ENCODE measurements around the gene PRR12.
A peak's percentile ranks its signal among the peaks of the same experiment; 100 is the strongest.

PRR12 gene

DNA sequence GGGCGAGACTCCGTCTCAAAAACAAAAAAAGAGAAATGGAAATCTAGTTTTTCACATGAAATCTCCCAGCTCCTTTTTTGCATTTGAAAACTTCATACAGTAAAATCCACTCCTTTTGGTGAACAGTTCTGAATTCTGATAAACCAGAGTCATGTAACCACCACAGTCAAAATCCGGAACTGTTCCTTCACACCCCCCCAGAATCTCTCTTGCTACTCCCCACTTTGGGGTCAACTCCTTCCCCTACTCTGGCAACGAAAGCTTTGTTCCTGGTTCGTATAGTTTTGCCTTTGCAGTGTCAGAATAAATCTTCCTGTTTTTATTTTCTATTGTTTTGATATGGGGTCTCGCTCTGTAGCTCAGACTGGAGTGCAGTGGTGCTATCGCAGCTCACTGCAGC, 39.5 kb upstream of the PRR12 start:
- no peaks in the 10 kb centered on the region for H3K9me3 ChIP-seq (ENCODE audit: low read depth, low read length)
- DNase-seq (ENCODE audit: low read depth, low spot score) = no peak
- peak; percentile 34; the same call in 1 of the 2 replicates for TF ChIP-seq POLR2AphosphoS5 (IDR thresholded peaks at IDR 0.05; ENCODE audit: borderline replicate concordance, low read depth, low read length)
- TF ChIP-seq EZH2 (IDR thresholded peaks at IDR 0.05) = no peak
- H3K4me3 ChIP-seq = no peak overlapping the region
- no peak overlapping the region for H3K9ac ChIP-seq (ENCODE audit: insufficient read length)
- peaks cover 33% of the 10 kb centered on the region for H3K36me3 ChIP-seq (ENCODE audit: insufficient read depth, low read length)
- peak overlapping the region; percentile 20; the same call in 1 of the 2 replicates for H3K27ac ChIP-seq

DNA sequence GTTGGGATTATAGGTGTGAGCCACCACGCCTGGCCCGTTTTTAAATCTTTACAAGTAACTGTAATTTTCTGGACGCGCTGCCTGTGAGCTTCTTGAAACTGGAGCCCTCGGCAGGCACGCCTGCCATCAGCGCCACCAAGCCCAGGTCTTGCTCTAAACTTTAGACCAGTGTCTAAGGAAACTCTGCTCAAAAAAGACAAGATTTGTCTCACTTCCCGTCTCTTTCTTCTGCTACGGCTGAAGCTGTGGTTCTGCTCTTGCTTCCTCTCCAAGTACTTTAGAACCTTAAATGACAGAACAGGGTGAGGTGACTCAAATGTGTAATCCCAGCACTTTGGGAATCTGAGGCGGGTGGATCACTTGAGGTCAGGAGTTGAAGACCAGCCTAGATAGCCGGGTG, 38.2 kb upstream of the PRR12 start:
- Histone ChIP-seq H3K9ac (ENCODE audit: insufficient read length) (no peak overlapping the region), H3K9me3 (ENCODE audit: low read depth, low read length) (no peaks in the 10 kb centered on the region), H3K27ac (peak overlapping the region; percentile 87), H3K36me3 (ENCODE audit: insufficient read depth, low read length) (peaks cover 40% of the 10 kb centered on the region), H3K4me3 (no peak overlapping the region)
- TF ChIP-seq POLR2AphosphoS5 (IDR thresholded peaks at IDR 0.05; ENCODE audit: borderline replicate concordance, low read depth, low read length) = no peak; the same call in 1 of the 2 replicates
- no peak for DNase-seq (ENCODE audit: low read depth, low spot score)

DNA sequence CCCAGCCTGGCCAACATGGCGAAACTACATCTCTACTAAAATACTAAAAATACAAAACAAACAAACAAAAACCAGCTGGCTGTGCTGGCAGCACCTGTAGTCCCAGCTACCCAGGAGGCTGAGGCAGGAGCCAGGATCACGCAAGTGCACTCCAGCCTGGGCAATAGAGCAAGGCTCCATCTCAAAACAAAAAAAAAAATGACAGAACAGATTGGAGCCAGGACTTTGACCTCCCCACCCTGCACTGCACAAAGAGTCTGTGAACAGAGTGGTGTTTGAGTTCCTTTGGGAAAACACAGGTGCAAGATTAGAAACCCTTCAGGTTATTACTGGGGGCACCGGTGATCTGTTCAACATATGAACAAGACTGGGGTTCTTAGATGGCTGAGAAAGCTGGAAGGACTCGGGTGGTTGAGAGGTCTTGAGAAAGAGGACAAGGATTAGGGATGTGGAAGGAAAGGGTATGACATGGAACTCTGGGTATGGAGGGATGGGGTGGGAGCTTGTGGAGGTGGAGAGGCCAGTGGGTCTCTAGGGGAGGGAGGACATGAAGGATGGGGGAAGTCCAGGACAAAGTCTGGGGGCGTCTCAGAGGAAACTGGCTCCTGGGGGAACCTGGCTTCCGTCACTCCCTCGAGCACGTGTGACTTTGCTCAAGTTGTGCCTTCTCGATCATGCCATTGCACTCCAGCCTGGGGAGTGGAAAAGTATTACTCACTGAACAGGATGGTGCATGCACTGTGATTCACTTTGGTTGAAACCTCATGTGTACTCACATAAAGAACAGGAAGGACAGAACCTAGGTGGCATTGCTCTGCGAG, 37.3 kb upstream of the PRR12 start:
- Histone ChIP-seq H3K27ac (peak overlapping the region; percentile 87), H3K36me3 (ENCODE audit: insufficient read depth, low read length) (peaks cover 43% of the 10 kb centered on the region), H3K9me3 (ENCODE audit: low read depth, low read length) (no peaks in the 10 kb centered on the region), H3K9ac (ENCODE audit: insufficient read length) (no peak overlapping the region), H3K4me3 (no peak overlapping the region)
- TF ChIP-seq EZH2 (IDR thresholded peaks at IDR 0.05) (no peak), POLR2AphosphoS5 (IDR thresholded peaks at IDR 0.05; ENCODE audit: borderline replicate concordance, low read depth, low read length) (peak; percentile 56), FOXP2 (optimal IDR thresholded peaks at IDR 0.05; ENCODE audit: control extremely low read depth, extremely low read length, insufficient read depth) (no peak)
- no peak for DNase-seq (ENCODE audit: low read depth, low spot score)

DNA sequence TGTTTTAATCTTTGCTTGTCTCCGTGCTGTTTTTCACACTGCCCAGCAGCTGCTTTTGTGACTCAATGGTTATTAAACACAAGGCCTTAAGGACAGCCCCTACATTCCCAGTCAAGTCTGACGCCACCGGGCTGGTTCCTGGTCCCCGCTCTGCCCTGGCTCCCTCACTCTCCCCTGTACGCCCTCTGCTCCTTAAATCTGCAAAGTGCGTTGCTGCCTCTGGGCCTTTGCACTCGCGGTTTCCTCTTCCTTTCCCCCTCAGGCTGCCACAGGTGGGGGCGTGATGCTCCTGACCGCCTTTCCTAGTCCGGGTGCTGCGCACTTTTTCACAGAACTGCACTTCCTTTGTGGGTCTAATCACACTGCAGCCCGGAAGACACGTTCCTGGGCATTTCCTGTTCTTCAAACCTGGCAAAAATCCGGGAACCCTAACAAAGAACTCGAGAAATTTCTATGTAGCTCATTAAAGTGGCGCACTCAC, 36.2 kb upstream of the PRR12 start:
- TF ChIP-seq FOXP2 (optimal IDR thresholded peaks at IDR 0.05; ENCODE audit: control extremely low read depth, extremely low read length, insufficient read depth) (no peak), POLR2AphosphoS5 (IDR thresholded peaks at IDR 0.05; ENCODE audit: borderline replicate concordance, low read depth, low read length) (0 out of 2 replicates have a peak, but pooled peaks have one; percentile 6)
- Histone ChIP-seq H3K36me3 (ENCODE audit: insufficient read depth, low read length) (peaks cover 43% of the 10 kb centered on the region), H3K27ac (peak overlapping the region; percentile 87)

DNA sequence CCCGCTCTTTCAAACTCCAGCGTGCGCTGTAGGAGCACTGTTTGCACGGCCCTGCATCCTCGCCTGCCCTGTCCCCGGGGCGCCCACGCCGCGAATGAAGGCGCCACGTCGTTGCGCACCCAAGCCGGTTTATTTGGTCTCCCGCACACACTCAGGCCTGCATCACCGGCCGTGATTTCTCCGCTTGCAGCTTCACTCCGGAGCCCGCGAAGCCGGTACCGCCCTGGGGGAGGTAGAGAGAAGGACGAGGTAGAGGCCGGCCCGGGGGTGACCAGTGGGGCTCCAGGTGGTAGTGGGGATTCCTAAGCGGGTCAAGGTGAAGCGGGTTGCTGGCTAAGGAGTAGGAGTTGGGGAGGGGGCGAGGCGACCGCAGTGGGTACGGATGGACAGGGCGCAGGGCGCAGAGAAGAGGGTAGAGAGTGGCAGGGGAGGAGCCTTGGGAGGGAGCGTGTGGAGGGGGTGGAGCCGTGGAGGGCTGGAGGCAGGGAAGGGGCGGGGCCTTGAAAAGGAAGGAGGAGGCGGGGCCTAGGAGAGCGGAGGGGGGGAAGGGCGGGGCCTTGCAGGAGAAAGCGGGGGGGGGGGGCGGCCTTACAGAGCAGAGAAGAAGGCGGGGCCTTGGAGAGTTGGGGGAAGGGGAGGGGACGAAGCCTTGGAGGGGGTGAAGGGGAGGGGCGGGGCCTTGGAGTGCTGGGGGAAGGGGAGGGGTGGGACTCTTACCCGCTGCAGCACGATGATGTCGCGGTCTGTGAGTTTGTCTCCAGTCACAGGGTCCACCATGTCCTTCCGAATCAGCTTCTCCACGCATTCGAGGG, 35.2 kb upstream of the PRR12 start:
- Histone ChIP-seq H3K27ac (peak overlapping the region; percentile 88), H3K9ac (ENCODE audit: insufficient read length) (no peak overlapping the region)

More for the DNA sequence above, 36.2 kb upstream of the PRR12 start:
- DNase-seq (ENCODE audit: low read depth, low spot score) = peak; percentile 73
- Histone ChIP-seq H3K4me3 (no peak overlapping the region), H3K9ac (ENCODE audit: insufficient read length) (no peak overlapping the region), H3K9me3 (ENCODE audit: low read depth, low read length) (no peaks in the 10 kb centered on the region)

DNA sequence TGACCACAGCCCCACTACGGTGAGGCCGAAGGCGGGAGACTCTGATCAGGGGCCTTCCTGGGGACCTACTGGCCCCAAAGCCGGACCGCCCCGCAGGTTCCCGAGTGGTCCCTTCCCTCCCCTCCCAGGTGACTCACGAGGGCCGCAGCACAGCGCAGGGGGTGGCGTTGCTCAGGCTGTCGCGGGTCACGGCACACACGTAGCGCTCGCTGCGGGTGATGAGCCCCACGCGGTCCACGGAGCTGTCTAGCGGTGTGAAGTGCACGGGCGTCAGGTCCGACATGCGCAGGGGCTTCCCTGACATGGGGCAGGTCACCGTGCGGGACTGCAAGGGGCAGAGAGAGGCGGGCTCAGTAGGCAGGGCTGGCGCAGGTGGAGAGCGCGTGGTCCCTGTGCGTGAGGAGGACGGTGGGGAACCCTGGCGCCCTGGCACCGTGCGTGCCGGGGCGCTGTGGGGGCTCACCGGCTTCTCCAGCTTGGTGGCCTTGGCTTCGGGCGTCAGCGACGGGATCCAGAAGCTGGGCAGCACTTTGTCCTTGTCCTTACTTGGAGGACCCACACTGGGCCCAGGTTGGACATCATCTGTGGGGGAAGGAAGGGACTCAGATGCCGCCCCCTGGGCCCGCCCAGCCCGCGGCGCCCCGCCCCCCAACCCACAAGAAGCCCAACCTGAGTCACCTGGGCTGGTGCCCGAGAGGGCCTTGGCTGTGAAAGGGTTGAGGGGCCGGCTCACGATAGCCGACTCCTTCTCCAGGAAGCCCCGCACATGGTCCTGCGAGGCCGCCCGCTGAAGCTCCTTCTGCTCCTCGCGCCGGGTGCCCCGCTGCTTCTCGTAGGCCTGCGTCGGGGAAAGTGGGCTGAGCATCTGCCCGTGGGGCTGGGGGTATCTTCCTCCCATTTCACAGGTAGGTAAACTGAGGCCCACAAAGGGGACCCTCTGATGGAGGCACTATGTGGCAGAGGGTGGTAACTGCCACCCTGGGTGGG, 34.3 kb upstream of the PRR12 start:
- no peak for DNase-seq (ENCODE audit: low read depth, low spot score)
- TF ChIP-seq POLR2AphosphoS5 (IDR thresholded peaks at IDR 0.05; ENCODE audit: borderline replicate concordance, low read depth, low read length) (0 out of 2 replicates have a peak, but pooled peaks have one; percentile 39), FOXP2 (optimal IDR thresholded peaks at IDR 0.05; ENCODE audit: control extremely low read depth, extremely low read length, insufficient read depth) (no peak)
- no peak overlapping the region for H3K9ac ChIP-seq (ENCODE audit: insufficient read length)
- H3K36me3 ChIP-seq (ENCODE audit: insufficient read depth, low read length) = peaks cover 40% of the 10 kb centered on the region
- peak overlapping the region; percentile 88 for H3K27ac ChIP-seq
- H3K9me3 ChIP-seq (ENCODE audit: low read depth, low read length) = no peaks in the 10 kb centered on the region
- peak overlapping the region; percentile 61; the same call in 1 of the 2 replicates for H3K4me3 ChIP-seq

More for the DNA sequence above, 35.2 kb upstream of the PRR12 start:
- peaks cover 40% of the 10 kb centered on the region for H3K36me3 ChIP-seq (ENCODE audit: insufficient read depth, low read length)
- H3K4me3 ChIP-seq = peak overlapping the region; percentile 61
- TF ChIP-seq EZH2 (IDR thresholded peaks at IDR 0.05) (no peak), FOXP2 (optimal IDR thresholded peaks at IDR 0.05; ENCODE audit: control extremely low read depth, extremely low read length, insufficient read depth) (no peak), POLR2AphosphoS5 (IDR thresholded peaks at IDR 0.05; ENCODE audit: borderline replicate concordance, low read depth, low read length) (no peak; the same call in 1 of the 2 replicates)
- no peaks in the 10 kb centered on the region for H3K9me3 ChIP-seq (ENCODE audit: low read depth, low read length)
- peak; percentile 81 for DNase-seq (ENCODE audit: low read depth, low spot score)

DNA sequence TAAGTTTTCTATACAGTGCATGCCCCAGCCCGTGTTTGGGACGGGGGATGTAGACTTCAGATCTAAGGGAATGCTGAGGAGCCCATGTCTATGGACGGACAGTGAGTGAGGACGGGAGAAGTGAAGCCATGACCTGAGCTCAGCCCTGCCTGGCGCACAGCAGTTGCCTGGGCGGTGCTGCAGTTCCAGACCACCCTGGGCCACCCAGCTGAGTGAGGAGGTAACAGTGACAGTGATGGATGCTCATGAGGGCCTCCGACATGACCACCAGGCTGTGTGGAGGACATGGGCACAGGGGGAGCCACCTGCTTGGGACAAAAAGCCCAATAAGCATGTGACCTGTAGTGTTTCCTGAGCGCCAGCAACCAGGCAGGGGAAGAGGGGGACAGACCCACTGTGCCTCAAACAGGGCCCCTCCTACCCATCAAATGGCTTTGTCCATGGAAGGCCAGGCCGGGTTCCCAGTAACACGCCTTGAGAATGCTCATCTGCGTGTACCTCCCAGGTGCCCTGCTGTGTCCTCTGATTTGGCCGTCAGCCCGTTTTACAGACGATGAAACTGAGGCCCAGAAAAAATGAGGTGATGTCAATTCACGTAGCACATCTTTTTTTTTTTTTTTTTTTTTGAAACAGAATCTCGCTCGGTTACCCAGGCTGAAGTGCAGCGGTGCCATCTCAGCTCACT, 33.2 kb upstream of the PRR12 start:
- peaks cover 40% of the 10 kb centered on the region for H3K36me3 ChIP-seq (ENCODE audit: insufficient read depth, low read length)
- no peak overlapping the region for H3K4me3 ChIP-seq
- no peak overlapping the region for H3K9ac ChIP-seq (ENCODE audit: insufficient read length)
- 0 out of 2 replicates have a peak overlapping the region, but pooled peaks have one; percentile 31 for H3K27ac ChIP-seq
- DNase-seq (ENCODE audit: low read depth, low spot score) = no peak
- H3K9me3 ChIP-seq (ENCODE audit: low read depth, low read length) = no peaks in the 10 kb centered on the region
- TF ChIP-seq FOXP2 (optimal IDR thresholded peaks at IDR 0.05; ENCODE audit: control extremely low read depth, extremely low read length, insufficient read depth) = no peak
- no peak for TF ChIP-seq POLR2AphosphoS5 (IDR thresholded peaks at IDR 0.05; ENCODE audit: borderline replicate concordance, low read depth, low read length)
- no peak for TF ChIP-seq EZH2 (IDR thresholded peaks at IDR 0.05)
